Thyroid gland (tissue), 4 donors: Measurements from ENCODE around the gene C3orf22.

Source experiments
- CTCF ChIP-seq, 6 experiments: fragments of 200-600 bp in 3 of 6; fragments of 450-650 bp in 3 of 6; sonication (generic) in 3 of 6; IDR thresholded peaks; one replicate each; pipeline ENCODE4 v1.5.1; 2016 to 2019; ENCODE audit warnings: antibody characterized with exemption in 6 of 6, mild to moderate bottlenecking in 2 of 6, inconsistent platforms in 1 of 6, moderate library complexity in 1 of 6
- POLR2A ChIP-seq, 2 donors: fragments of 450-650 bp; IDR thresholded peaks; one replicate each; pipeline ENCODE4 v1.6.1; 2017; ENCODE audit warnings: antibody characterized with exemption in 2 of 2, mild to moderate bottlenecking in 2 of 2, moderate library complexity in 1 of 2

DNA sequence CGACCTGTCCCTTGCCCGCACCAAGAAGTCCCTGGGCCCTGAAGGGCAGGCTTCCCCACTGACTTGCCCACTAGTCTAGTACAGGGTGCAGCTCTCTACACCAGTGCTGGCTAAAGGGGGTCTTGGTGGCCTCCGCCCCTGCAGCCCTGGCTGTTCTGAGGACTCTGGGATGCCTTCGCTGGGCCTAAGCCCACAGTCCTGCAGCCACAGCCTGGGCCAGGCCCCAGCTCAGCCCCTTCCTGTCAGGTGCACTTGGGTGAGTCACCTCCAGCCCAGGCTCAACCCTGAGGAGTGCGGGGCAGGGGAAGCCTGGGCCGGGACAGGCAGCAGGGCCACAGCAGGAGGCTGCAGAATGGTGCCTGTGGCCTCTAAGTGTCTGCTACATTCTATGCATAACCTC, 971 bp downstream of the C3orf22 start:
- TF ChIP-seq CTCF (IDR thresholded peaks at IDR 0.05) = no peak
- TF ChIP-seq POLR2A (IDR thresholded peaks at IDR 0.05) = no peak
